Epithelial cell of proximal tubule (primary cell): ENCODE results near the gene FURIN. TPM values are rescaled to one million over a fixed set of nuclear protein-coding genes. Genes with fewer than 3 reads are reported as not detected.

Experiments used
- DNase-seq: peaks from one replicate; pipeline ENCODE4 v3.0.0-alpha.2; 2011; ENCODE audit warnings: low read depth
- H3K4me3 ChIP-seq: 2 replicates; pipeline ENCODE4 v1.5.1; 2011; ENCODE audit warnings: low read depth, mild to moderate bottlenecking, low read length
- total RNA-seq: library from RNA; depleted of rRNA; stranded (reverse); fragments of >200 nt; gene quantifications from 2 replicates; pipeline ENCODE4 v1.2.3, GENCODE V29; 2015
- TF ChIP-seq, protein P1 (sequence below): conservative IDR thresholded peaks from 2 replicates; pipeline ENCODE4 v1.5.1; 2012; ENCODE audit warnings: low read depth, mild to moderate bottlenecking, low read length

FURIN gene
- total RNA-seq, 1 donor from 2014 or later: 91.0 TPM

DNA sequence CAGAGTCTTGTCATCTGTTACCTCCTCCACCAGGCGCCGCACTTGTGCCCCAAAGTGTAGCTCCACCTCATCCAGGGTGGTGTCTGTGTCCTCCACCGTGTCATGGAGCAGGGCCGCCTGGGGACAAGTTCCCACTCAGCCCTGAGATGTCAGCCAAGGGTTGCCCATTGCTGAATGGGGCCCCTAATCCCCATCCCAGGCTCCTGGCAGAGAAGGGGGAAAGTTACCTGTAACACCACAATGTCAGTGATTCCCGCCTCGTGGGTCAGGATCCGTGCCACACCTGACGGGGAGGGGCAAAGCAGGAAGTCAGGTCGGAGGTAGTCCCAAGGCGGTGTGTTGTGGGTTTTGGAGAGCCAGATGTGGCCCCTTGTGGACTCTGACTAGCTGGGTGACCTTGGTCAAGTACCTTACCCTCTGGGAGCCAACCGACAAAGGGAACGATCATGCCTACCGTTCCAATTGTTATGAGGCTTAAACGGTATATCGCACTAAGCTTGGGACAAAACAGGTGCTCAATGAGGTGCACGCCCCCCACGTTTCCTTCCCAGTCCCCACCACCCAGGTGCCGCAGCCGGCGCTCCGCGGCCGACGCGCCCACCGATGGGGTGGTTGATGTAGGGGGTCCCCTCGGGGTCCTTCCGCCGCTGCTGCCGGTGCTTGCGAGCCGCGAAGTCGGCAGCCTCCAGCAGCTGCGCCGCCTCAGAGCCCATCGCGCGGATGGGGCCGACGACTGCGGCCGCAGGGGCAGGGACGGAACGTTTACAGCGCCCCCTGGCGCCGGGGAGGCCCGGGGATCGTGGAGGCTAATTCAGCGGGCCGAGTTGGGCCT is 63.7 kb downstream of the FURIN start, which contains the start of gene HDDC3:
Gene HDDC3, minus strand, starts transcription at position 722 of the 832 bp plus-strand sequence. Its CDS starts 9 bp downstream, at position 713.
- DNase-seq: no peak
- H3K4me3 ChIP-seq: peak within 1 kb of the TSS; percentile 81
- TF ChIP-seq, protein P1, sequence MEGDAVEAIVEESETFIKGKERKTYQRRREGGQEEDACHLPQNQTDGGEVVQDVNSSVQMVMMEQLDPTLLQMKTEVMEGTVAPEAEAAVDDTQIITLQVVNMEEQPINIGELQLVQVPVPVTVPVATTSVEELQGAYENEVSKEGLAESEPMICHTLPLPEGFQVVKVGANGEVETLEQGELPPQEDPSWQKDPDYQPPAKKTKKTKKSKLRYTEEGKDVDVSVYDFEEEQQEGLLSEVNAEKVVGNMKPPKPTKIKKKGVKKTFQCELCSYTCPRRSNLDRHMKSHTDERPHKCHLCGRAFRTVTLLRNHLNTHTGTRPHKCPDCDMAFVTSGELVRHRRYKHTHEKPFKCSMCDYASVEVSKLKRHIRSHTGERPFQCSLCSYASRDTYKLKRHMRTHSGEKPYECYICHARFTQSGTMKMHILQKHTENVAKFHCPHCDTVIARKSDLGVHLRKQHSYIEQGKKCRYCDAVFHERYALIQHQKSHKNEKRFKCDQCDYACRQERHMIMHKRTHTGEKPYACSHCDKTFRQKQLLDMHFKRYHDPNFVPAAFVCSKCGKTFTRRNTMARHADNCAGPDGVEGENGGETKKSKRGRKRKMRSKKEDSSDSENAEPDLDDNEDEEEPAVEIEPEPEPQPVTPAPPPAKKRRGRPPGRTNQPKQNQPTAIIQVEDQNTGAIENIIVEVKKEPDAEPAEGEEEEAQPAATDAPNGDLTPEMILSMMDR: peak; percentile 84

DNA sequence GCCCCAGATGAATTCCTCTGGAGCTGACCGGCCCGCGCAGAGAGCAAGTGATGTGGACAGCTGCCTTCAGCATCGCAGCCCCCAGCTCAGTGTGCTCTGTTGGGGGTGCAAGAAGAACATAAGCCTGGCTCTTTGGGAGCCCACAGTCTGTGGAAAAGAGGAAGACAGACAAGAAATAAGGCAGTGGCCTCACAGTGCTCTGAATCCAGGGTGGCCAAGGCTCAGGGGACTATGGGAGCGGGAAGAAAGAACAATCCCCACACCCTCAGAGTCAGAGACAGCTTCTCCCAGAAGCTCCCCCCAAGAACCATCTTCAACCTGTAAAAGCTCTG is 64.2 kb downstream of the FURIN start:
- H3K4me3 ChIP-seq: peak overlapping the region; percentile 81
- no peak for DNase-seq
- TF ChIP-seq, protein P1: no peak

Other genes with a start within 250 kb of the FURIN start
- 13.0 and 18.4 TPM in 2 replicates for gene BLM, start 151.2 kb upstream of the FURIN start, total RNA-seq
- gene FES, start 15.9 kb downstream of the FURIN start, total RNA-seq: 24.6 and 24.7 TPM in 2 replicates
- gene MAN2A2, start 34.7 kb downstream of the FURIN start, total RNA-seq: 19.8 and 25.3 TPM in 2 replicates
- gene HDDC3, start 64.0 kb downstream of the FURIN start, total RNA-seq: 21.8 and 28.5 TPM in 2 replicates
- gene UNC45A, start 66.7 kb downstream of the FURIN start, total RNA-seq: 30.8 and 49.5 TPM in 2 replicates
- 26.6 and 32.7 TPM in 2 replicates for gene RCCD1, start 86.3 kb downstream of the FURIN start, total RNA-seq
- 224 and 251 TPM in 2 replicates for gene PRC1, start 125.9 kb downstream of the FURIN start, total RNA-seq
- gene VPS33B, start 154.0 kb downstream of the FURIN start, total RNA-seq: 16.0 and 17.3 TPM in 2 replicates
- not detected in 2 replicates for gene SV2B, start 231.7 kb downstream of the FURIN start, total RNA-seq